ENCODE results near the gene SPATA21. TPM values are rescaled to one million over a fixed set of nuclear protein-coding genes. Genes with fewer than 3 reads are reported as not detected.

SPATA21 gene
- total RNA-seq, 1 experiment from 2014 or later: not detected

DNA sequence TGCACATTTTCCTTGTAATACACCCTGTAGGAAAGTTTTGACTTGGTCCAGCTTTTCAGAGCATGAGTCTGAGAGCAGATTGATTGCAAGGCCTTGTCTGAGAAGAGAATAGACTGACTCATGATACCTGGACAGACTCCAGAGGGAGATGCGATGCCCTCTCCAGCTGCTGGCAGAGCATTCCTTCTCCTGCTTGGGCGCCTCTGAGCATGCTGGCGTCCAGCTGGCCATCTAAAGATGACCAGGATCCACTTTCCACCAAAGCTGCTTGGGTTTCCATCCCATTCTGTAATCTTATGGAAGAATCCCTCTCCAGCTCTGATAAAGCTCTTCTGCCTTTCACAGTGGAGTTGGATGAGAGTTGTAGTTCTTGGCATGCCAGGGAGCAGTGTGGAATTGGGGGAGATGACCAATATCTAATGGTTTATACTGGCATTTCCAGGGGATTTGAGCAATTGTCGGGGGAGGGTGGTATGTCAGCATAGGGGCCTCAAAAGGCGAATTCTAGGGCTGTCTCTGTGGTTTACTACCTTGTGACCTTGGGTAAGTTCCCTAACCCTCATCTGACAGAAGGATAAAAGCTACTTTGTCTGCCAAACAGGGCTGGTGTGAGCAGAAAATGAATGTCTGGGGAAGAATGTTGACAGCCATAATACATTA lies 50.6 kb downstream of the SPATA21 start:
- Histone ChIP-seq H2BK120ac (ENCODE audit: low read depth, low read length, poor library complexity, severe bottlenecking) (no peak overlapping the region), H3T11ph (ENCODE audit: low read length) (no peak overlapping the region), H2BK20ac (ENCODE audit: low read depth, low read length, poor library complexity, severe bottlenecking) (no peak overlapping the region), H4K91ac (ENCODE audit: insufficient read length, low read depth, low read length) (no peak overlapping the region), H3K18ac (ENCODE audit: insufficient read length, low read depth, low read length) (no peak overlapping the region), H3K23me2 (ENCODE audit: insufficient read length, low read depth, low read length, poor library complexity, severe bottlenecking) (no peaks in the 10 kb centered on the region), H4K5ac (ENCODE audit: insufficient read length, low read depth, low read length) (no peak overlapping the region), H2AFZ (ENCODE audit: low read length) (no peak overlapping the region), H2AK5ac (ENCODE audit: insufficient read length, low read length) (no peak overlapping the region), H3K4me2 (ENCODE audit: insufficient read depth, insufficient read length, low read length) (no peak overlapping the region), H3K27ac (ENCODE audit: insufficient read length, low read depth, low read length) (no peak overlapping the region), H4K8ac (replicated peaks; ENCODE audit: insufficient read length, low read depth, low read length) (no peak overlapping the region), H2BK12ac (ENCODE audit: insufficient read length, low read depth, low read length) (no peak overlapping the region), H2BK5ac (ENCODE audit: insufficient read length, low read length) (no peak overlapping the region), H3K23ac (ENCODE audit: insufficient read length, low read depth, low read length) (no peak overlapping the region), H3K14ac (ENCODE audit: insufficient read depth, low read length) (no peak overlapping the region), H3K56ac (ENCODE audit: insufficient read length, low read depth, low read length) (no peak overlapping the region), H3K4ac (ENCODE audit: low read depth, low read length) (no peak overlapping the region), H3K27me3 (ENCODE audit: insufficient read depth, low read length) (no peaks in the 10 kb centered on the region), H3K9ac (ENCODE audit: extremely low read depth, insufficient read length, low read length) (no peak overlapping the region), H4K20me1 (ENCODE audit: control insufficient read depth, insufficient read depth, insufficient read length) (peaks cover 7% of the 10 kb centered on the region), H3K79me1 (ENCODE audit: insufficient read depth, low read depth, low read length, poor library complexity, severe bottlenecking) (peaks cover 5% of the 10 kb centered on the region), H3K9me3 (ENCODE audit: control insufficient read depth, low read depth, low read length) (no peaks in the 10 kb centered on the region), H3K4me1 (ENCODE audit: insufficient read depth, low read length) (peaks cover 12% of the 10 kb centered on the region; the same call in 1 of the 2 replicates), H2BK15ac (ENCODE audit: low read depth, low read length) (no peak overlapping the region), H3K79me2 (ENCODE audit: insufficient read depth, low read length) (peaks cover 50% of the 10 kb centered on the region)
- TF ChIP-seq, protein P1, sequence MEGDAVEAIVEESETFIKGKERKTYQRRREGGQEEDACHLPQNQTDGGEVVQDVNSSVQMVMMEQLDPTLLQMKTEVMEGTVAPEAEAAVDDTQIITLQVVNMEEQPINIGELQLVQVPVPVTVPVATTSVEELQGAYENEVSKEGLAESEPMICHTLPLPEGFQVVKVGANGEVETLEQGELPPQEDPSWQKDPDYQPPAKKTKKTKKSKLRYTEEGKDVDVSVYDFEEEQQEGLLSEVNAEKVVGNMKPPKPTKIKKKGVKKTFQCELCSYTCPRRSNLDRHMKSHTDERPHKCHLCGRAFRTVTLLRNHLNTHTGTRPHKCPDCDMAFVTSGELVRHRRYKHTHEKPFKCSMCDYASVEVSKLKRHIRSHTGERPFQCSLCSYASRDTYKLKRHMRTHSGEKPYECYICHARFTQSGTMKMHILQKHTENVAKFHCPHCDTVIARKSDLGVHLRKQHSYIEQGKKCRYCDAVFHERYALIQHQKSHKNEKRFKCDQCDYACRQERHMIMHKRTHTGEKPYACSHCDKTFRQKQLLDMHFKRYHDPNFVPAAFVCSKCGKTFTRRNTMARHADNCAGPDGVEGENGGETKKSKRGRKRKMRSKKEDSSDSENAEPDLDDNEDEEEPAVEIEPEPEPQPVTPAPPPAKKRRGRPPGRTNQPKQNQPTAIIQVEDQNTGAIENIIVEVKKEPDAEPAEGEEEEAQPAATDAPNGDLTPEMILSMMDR (conservative IDR thresholded peaks at IDR 0.05): no peak
- Mint-ChIP-seq H3K9me3 (no peaks in the 10 kb centered on the region; a peak in 1 of 5 replicates), H3K27ac (0 out of 7 replicates have a peak overlapping the region, but pooled peaks of 1 of the 3 experiments have one; percentile 61), H3K27me3 (ENCODE audit: low read depth) (no peaks in the 10 kb centered on the region), H3K4me1 (peaks cover 38 to 39% of the 10 kb centered on the region in 2 experiments), H3K36me3 (ENCODE audit: insufficient read depth in 1 of 3, low read depth in 3 of 3) (peaks cover 0 to 6% (median 4%) of the 10 kb centered on the region in 3 experiments; a peak in 3 of 7 replicates), H3K4me3 (no peak overlapping the region)
- no CpG with 5 or more reads among the region's 5 CpGs for WGBS (ENCODE audit: extremely low coverage, insufficient read length, low lambda C conversion rate)
- DNase-seq: no peak
